Caco-2 (cell line): ENCODE measurements around the gene MYORG. TPM values are rescaled to one million over a fixed set of nuclear protein-coding genes. Genes with fewer than 3 reads are reported as not detected.

ENCODE experiments used
- BruUV-seq: library from RNA; stranded (reverse); fragments of 400-500 nt; replicated peaks from 2 replicates; lab custom pipeline; 2021; lab: Mats Ljungman, UMichigan
- CTCF ChIA-PET: fragments of 300-600 bp; sonication (Branson Sonifier 250); formaldehyde crosslinking; loops from one replicate; lab custom pipeline; 2022; ENCODE audit warnings: antibody characterized with exemption; lab: Charles Lee
- POLR2A ChIA-PET: fragments of 300-600 bp; sonication (Branson Sonifier 250); formaldehyde crosslinking; loops from one replicate; lab custom pipeline; 2022; ENCODE audit warnings: antibody characterized with exemption; lab: Charles Lee
- DNase-seq, 2 experiments: peaks; one replicate each; pipeline versions ENCODE4 v3.0.0 to v3.0.0-alpha.2; 2020 to 2022
- H3K27me3 ChIP-seq: replicated peaks from 2 replicates; pipeline ENCODE4 v1.6.0; 2011; ENCODE audit warnings: low read length; ENCODE audit not compliant: control insufficient read depth, insufficient read depth
- H3K36me3 ChIP-seq: 2 replicates; pipeline ENCODE4 v1.5.1; 2011; ENCODE audit warnings: low read length; ENCODE audit not compliant: control insufficient read depth, insufficient read depth
- H3K4me1 ChIP-seq: fragments of 250-450 bp; sonication (Bioruptor Pico); 2 replicates; pipeline ENCODE4 v1.5.1; 2020; ENCODE audit warnings: mild to moderate bottlenecking
- H3K4me3 ChIP-seq: 2 replicates; pipeline ENCODE4 v1.5.1; 2011; ENCODE audit warnings: low read depth, mild to moderate bottlenecking, control low read depth, low read length
- H3K9me3 ChIP-seq: fragments of 250-450 bp; sonication (Bioruptor Pico); 2 replicates; pipeline ENCODE4 v1.5.1; 2020; ENCODE audit warnings: mild to moderate bottlenecking, moderate library complexity
- H3K27ac Mint-ChIP-seq: one replicate; pipeline ENCODE4 v1.8.0; 2022; ENCODE audit warnings: mixed read lengths; ENCODE audit not compliant: unreplicated experiment
- H3K27me3 Mint-ChIP-seq: one replicate; pipeline ENCODE4 v1.8.0; 2022; ENCODE audit warnings: mixed read lengths; ENCODE audit not compliant: insufficient read depth, unreplicated experiment
- H3K36me3 Mint-ChIP-seq: one replicate; pipeline ENCODE4 v1.8.0; 2022; ENCODE audit warnings: mild to moderate bottlenecking, mixed read lengths; ENCODE audit not compliant: insufficient read depth, unreplicated experiment
- H3K4me1 Mint-ChIP-seq: one replicate; pipeline ENCODE4 v1.8.0; 2022; ENCODE audit warnings: low read depth, mixed read lengths; ENCODE audit not compliant: unreplicated experiment
- H3K4me3 Mint-ChIP-seq: one replicate; pipeline ENCODE4 v1.8.0; 2022; ENCODE audit warnings: mild to moderate bottlenecking, moderate library complexity, mixed read lengths; ENCODE audit not compliant: unreplicated experiment
- H3K9me3 Mint-ChIP-seq: one replicate; pipeline ENCODE4 v1.8.0; 2022; ENCODE audit warnings: mixed read lengths; ENCODE audit not compliant: unreplicated experiment
- intact Hi-C: fragments of 100-400 bp; cut with micrococcal nuclease; formaldehyde crosslinking; loops from one replicate; pipeline ENCODE4 v1.10.0; 2022; ENCODE audit not compliant: unreplicated experiment
- total RNA-seq: library from RNA; stranded (reverse); gene quantifications from 2 replicates; pipeline ENCODE4 v1.2.3, GENCODE V29; 2022
- TF ChIP-seq, protein P1 (sequence below), 2 experiments: fragments of 200-600 bp in 1 of 2; IDR thresholded peaks; 1 replicate in 1 of 2; 2 replicates in 1 of 2; pipeline versions ENCODE4 v1.5.1 to v1.8.0; 2011 to 2022; ENCODE audit warnings: antibody characterized with exemption in 1 of 2, control low read depth in 1 of 2, inconsistent platforms in 1 of 2, low read depth in 1 of 2, low read length in 1 of 2, mild to moderate bottlenecking in 1 of 2, moderate library complexity in 1 of 2; ENCODE audit not compliant: insufficient read depth in 1 of 2, severe bottlenecking in 1 of 2, unreplicated experiment in 1 of 2

Gene MYORG
- total RNA-seq, 1 experiment from 2014 or later, result 37.3 TPM

DNA sequence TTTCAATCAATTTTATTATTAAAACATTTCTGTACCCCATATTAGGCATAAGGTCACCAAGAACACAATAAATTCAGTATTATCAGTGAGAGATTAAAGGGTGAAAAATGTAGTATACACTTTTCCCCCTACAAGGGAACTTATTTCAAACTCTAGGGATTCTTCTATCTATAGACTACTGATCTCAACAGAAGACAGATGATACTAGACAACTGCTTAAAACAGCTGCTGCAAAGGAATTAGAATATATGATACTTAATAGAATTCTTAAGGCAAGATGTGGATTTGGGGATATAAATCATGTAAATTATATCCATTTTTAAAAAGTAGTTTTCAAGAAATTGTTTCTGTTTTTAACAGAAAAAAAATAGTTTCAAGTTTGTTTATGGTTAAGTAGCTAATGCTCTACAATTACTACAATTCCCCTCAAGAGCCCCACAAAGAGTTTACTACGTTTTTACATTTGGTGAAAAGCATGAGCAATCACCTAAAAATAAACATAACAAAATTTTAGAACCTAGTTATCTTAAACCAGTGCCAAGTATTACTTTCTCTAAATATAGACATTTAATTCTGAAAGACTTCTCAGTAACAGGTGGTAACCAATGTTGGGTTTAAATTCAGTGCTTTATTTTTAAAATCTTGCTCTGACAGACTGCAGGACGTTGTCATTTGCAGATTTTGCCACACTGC lies 53.7 kb downstream of the MYORG start:
- TF ChIP-seq, protein P1, sequence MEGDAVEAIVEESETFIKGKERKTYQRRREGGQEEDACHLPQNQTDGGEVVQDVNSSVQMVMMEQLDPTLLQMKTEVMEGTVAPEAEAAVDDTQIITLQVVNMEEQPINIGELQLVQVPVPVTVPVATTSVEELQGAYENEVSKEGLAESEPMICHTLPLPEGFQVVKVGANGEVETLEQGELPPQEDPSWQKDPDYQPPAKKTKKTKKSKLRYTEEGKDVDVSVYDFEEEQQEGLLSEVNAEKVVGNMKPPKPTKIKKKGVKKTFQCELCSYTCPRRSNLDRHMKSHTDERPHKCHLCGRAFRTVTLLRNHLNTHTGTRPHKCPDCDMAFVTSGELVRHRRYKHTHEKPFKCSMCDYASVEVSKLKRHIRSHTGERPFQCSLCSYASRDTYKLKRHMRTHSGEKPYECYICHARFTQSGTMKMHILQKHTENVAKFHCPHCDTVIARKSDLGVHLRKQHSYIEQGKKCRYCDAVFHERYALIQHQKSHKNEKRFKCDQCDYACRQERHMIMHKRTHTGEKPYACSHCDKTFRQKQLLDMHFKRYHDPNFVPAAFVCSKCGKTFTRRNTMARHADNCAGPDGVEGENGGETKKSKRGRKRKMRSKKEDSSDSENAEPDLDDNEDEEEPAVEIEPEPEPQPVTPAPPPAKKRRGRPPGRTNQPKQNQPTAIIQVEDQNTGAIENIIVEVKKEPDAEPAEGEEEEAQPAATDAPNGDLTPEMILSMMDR (IDR thresholded peaks at IDR 0.05; ENCODE audit: insufficient read depth in 1 of 2, low read depth in 1 of 2, low read length in 1 of 2, severe bottlenecking in 1 of 2, unreplicated experiment in 1 of 2), result no peak
- ChIA-PET POLR2A (no interaction called here), CTCF (no interaction called here)
- H3K27me3 ChIP-seq, result no peaks in the 10 kb centered on the region
- no peaks in the 10 kb centered on the region for H3K36me3 ChIP-seq
- H3K36me3 Mint-ChIP-seq, result no peaks in the 10 kb centered on the region
- H3K4me1 Mint-ChIP-seq, result peaks cover 9% of the 10 kb centered on the region
- no peaks in the 10 kb centered on the region for H3K9me3 ChIP-seq
- no peaks in the 10 kb centered on the region for H3K27me3 Mint-ChIP-seq
- no peak for DNase-seq
- no peak overlapping the region for H3K27ac Mint-ChIP-seq
- intact Hi-C loops, result no loop called here
- H3K4me3 ChIP-seq, result no peak overlapping the region
- H3K4me1 ChIP-seq, result no peaks in the 10 kb centered on the region
- no TSS peak for BruUV-seq
- H3K4me3 Mint-ChIP-seq, result no peak overlapping the region
- H3K9me3 Mint-ChIP-seq, result no peaks in the 10 kb centered on the region

DNA sequence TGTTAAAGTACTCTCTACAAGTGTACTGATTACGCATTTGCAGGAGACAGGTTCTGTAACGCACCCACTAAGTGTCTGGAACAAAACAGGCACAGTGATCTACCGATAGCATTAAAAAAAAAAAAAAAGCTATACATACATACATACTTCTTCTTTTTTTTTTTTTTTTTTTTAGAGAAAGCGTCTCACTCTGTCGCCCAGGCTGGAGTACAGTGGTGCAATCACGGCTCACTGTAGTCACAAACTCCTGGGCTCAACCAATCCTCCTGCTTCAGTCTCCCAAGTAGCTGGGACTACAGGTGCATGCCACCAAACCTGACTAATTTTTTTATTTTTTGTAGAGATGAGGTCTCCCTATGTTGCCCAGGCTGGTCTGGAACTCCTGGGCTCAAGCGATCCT lies 55.2 kb downstream of the MYORG start:
- CTCF ChIA-PET, result interaction anchor here (0.6 kb wide), 1 partner anchor 22 kb away, joined by 3 read pairs; no protein-coding TSS in a partner anchor

DNA sequence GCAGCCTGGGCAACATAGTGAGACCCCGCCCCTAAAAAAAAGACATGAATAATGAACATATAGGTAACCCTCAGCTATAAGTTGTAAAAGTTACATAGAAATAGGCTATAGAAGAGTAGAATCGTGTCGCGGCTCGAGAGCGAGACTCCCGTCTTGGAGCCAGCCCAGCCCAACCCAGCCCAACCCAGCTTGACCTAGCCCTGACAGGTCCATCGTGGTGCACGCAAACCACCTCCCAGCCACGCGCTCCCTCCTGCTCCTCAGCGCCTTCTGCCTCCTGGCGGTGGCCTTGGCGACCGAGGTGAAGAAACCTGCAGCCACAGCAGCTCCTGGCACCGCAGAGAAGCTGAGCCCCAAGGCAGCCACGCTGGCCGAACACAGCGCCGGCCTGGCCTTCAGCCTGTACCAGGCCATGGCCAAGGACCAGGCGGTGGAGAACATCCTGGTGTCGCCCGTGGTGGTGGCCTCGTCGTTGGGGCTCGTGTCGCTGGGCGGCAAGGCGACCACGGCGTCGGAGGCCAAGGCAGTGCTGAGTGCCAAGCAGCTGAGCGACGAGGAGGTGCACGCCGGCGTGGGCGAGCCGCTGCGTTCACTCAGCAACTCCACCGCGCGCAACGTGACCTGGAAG lies 58.4 kb downstream of the MYORG start:
- no peaks in the 10 kb centered on the region for H3K9me3 Mint-ChIP-seq
- H3K36me3 ChIP-seq, result no peaks in the 10 kb centered on the region
- H3K27me3 ChIP-seq, result no peaks in the 10 kb centered on the region
- H3K4me3 Mint-ChIP-seq, result no peak overlapping the region
- no peaks in the 10 kb centered on the region for H3K27me3 Mint-ChIP-seq
- CTCF ChIA-PET, result no interaction called here
- DNase-seq, result no peak
- H3K9me3 ChIP-seq, result no peaks in the 10 kb centered on the region
- H3K27ac Mint-ChIP-seq, result no peak overlapping the region
- intact Hi-C loops, result no loop called here
- POLR2A ChIA-PET, result no interaction called here
- TF ChIP-seq, protein P1 (IDR thresholded peaks at IDR 0.05; ENCODE audit: insufficient read depth in 1 of 2, low read depth in 1 of 2, low read length in 1 of 2, severe bottlenecking in 1 of 2, unreplicated experiment in 1 of 2), result no peak
- H3K4me1 Mint-ChIP-seq, result no peaks in the 10 kb centered on the region
- H3K36me3 Mint-ChIP-seq, result no peaks in the 10 kb centered on the region
- BruUV-seq, result no TSS peak
- H3K4me1 ChIP-seq, result no peaks in the 10 kb centered on the region
- no peak overlapping the region for H3K4me3 ChIP-seq

More for the DNA sequence above, 55.2 kb downstream of the MYORG start:
- Mint-ChIP-seq H3K4me1 (peaks cover 9% of the 10 kb centered on the region), H3K27ac (no peak overlapping the region), H3K27me3 (no peaks in the 10 kb centered on the region), H3K9me3 (no peaks in the 10 kb centered on the region), H3K4me3 (no peak overlapping the region), H3K36me3 (no peaks in the 10 kb centered on the region)
- H3K9me3 ChIP-seq, result no peaks in the 10 kb centered on the region
- no peak overlapping the region for H3K4me3 ChIP-seq
- TF ChIP-seq, protein P1 (IDR thresholded peaks at IDR 0.05; ENCODE audit: insufficient read depth in 1 of 2, low read depth in 1 of 2, low read length in 1 of 2, severe bottlenecking in 1 of 2, unreplicated experiment in 1 of 2), result no peak
- POLR2A ChIA-PET, result no interaction called here
- DNase-seq, result no peak
- no peaks in the 10 kb centered on the region for H3K27me3 ChIP-seq
- intact Hi-C loops, result no loop called here
- H3K4me1 ChIP-seq, result no peaks in the 10 kb centered on the region
- H3K36me3 ChIP-seq, result no peaks in the 10 kb centered on the region
- no TSS peak for BruUV-seq
